Parathyroid adenoma (tissue), 2 donors: Measurements from ENCODE around the gene PLCL1.

Source experiments
- H2AFZ ChIP-seq: fragments of 300-600 bp; sonication (generic); one replicate; pipeline ENCODE4 v1.7.0; 2017; ENCODE audit warnings: antibody characterized with exemption, mild to moderate bottlenecking
- H3K27ac ChIP-seq: fragments of 300-600 bp; sonication (generic); one replicate; pipeline ENCODE4 v1.7.0; 2017
- H3K27me3 ChIP-seq: fragments of 300-600 bp; sonication (generic); one replicate; pipeline ENCODE4 v1.7.0; 2017; ENCODE audit warnings: low read length; ENCODE audit not compliant: control insufficient read depth, insufficient read depth
- H3K36me3 ChIP-seq: fragments of 300-600 bp; sonication (generic); one replicate; pipeline ENCODE4 v1.7.0; 2017; ENCODE audit warnings: low read length; ENCODE audit not compliant: control insufficient read depth, insufficient read depth
- H3K4me1 ChIP-seq: fragments of 300-600 bp; sonication (generic); one replicate; pipeline ENCODE4 v1.7.0; 2017; ENCODE audit warnings: control low read depth
- H3K4me2 ChIP-seq: fragments of 300-600 bp; sonication (generic); one replicate; pipeline ENCODE4 v1.7.0; 2017; ENCODE audit warnings: low read length
- H3K4me3 ChIP-seq: fragments of 300-600 bp; sonication (generic); one replicate; pipeline ENCODE4 v1.7.0; 2017; ENCODE audit warnings: low read depth, low read length
- H3K79me2 ChIP-seq: fragments of 300-600 bp; sonication (generic); one replicate; pipeline ENCODE4 v1.7.0; 2017; ENCODE audit warnings: control low read depth
- H3K9ac ChIP-seq: fragments of 300-600 bp; sonication (generic); one replicate; pipeline ENCODE4 v1.7.0; 2017; ENCODE audit warnings: mild to moderate bottlenecking
- H3K9me3 ChIP-seq: fragments of 300-600 bp; sonication (generic); one replicate; pipeline ENCODE4 v1.7.0; 2017; ENCODE audit warnings: low read length; ENCODE audit not compliant: control insufficient read depth
- TF ChIP-seq, protein P1 (sequence below): fragments of 300-600 bp; sonication (generic); IDR thresholded peaks from one replicate; pipeline ENCODE4 v1.7.0; 2017; ENCODE audit warnings: antibody characterized with exemption, mild to moderate bottlenecking
- donor health status: primary hyperparathyroidism.

Gene PLCL1

DNA sequence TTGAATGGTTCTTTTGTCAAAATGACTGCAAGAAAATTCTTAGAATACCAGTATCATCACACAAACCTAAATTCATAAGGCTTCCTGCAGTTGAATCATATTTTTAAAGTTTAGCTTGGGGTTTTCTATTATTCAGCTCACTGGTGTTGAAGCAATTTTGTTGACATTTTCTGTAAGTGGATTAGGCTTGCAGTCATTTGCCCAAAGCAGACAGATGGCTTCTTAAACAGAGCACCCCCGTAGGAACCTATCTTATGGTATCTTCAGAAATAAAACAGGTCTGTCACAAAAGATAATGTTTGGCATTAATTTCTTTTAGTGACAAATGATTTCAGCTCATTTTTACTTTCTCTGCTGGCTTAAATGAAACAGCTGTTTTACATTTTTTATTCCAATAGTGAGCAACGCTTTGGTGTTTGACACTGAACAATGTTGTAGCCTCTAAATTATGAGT is 331.1 kb downstream of the PLCL1 start:
- no peaks in the 10 kb centered on the region for H3K36me3 ChIP-seq
- no peak overlapping the region for H2AFZ ChIP-seq
- peaks cover under 1% of the 10 kb centered on the region for H3K4me1 ChIP-seq
- no peaks in the 10 kb centered on the region for H3K9me3 ChIP-seq
- H3K4me2 ChIP-seq, result no peak overlapping the region
- H3K9ac ChIP-seq, result no peak overlapping the region
- no peak overlapping the region for H3K27ac ChIP-seq
- H3K4me3 ChIP-seq, result no peak overlapping the region
- no peaks in the 10 kb centered on the region for H3K27me3 ChIP-seq
- TF ChIP-seq, protein P1, sequence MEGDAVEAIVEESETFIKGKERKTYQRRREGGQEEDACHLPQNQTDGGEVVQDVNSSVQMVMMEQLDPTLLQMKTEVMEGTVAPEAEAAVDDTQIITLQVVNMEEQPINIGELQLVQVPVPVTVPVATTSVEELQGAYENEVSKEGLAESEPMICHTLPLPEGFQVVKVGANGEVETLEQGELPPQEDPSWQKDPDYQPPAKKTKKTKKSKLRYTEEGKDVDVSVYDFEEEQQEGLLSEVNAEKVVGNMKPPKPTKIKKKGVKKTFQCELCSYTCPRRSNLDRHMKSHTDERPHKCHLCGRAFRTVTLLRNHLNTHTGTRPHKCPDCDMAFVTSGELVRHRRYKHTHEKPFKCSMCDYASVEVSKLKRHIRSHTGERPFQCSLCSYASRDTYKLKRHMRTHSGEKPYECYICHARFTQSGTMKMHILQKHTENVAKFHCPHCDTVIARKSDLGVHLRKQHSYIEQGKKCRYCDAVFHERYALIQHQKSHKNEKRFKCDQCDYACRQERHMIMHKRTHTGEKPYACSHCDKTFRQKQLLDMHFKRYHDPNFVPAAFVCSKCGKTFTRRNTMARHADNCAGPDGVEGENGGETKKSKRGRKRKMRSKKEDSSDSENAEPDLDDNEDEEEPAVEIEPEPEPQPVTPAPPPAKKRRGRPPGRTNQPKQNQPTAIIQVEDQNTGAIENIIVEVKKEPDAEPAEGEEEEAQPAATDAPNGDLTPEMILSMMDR, result no peak
- peaks cover under 1% of the 10 kb centered on the region for H3K79me2 ChIP-seq

DNA sequence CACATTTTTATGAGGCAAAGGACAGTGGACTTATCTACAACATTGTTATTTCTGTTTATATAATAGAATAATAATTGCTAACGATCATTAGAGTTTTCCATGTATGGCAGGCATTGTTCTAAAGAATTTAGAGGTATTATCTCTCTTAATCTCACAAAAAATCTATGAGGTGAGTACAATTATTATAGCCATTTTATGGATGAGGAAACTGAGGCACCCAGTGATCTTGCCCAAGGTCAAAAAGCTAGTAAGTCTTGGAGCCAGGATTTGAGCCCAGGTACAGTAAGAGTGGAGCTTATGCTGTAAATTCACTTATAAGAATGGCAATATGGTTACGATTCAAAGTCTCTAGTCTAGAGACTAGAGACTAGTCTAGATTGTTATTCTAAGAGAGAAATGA is 331.7 kb downstream of the PLCL1 start:
- TF ChIP-seq, protein P1, result no peak
- H3K4me1 ChIP-seq, result no peaks in the 10 kb centered on the region
- H3K4me2 ChIP-seq, result no peak overlapping the region
- no peak overlapping the region for H3K4me3 ChIP-seq
- H3K36me3 ChIP-seq, result no peaks in the 10 kb centered on the region
- H3K27me3 ChIP-seq, result no peaks in the 10 kb centered on the region
- H2AFZ ChIP-seq, result no peak overlapping the region
- no peak overlapping the region for H3K27ac ChIP-seq
- H3K9ac ChIP-seq, result no peak overlapping the region
- no peaks in the 10 kb centered on the region for H3K9me3 ChIP-seq
- no peaks in the 10 kb centered on the region for H3K79me2 ChIP-seq

DNA sequence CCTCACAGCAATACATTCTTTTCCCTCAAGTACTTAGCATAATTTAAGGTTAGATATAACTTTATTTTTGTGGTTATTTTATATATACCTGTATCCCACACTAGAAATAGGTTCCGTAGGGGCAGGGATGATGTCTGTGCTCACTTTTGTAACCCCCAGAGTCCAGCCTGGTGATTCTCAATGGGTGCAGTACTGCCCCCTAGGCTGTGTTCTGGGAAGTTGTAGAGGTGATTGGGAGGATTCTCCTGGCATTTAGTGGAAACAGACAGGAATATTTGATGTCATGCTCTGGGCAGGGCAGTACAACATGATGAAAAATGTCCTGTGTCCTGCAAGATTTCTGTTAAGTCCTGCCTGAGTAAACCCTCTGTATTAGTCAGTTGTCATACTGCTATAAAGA is 333.3 kb downstream of the PLCL1 start:
- H3K4me3 ChIP-seq, result no peak overlapping the region
- no peak overlapping the region for H3K27ac ChIP-seq

DNA sequence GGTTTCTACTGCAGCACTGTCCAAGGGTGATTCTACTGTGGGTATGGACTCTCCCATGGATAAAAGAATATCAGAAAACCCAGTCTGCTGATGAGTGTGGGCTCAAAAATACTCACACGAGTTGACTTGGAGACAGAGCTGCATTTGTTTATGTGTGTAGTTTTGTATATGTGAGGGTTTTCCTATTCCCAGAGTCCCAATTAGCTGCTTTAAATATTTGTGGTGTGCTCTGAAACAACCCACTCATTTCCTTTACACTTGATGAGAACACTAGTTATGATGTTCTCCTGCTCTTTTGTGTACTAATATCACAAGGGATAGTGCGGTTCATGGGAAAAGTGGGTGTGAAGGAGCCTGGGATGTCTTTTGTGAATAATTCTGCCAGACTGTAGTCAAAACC is 337.3 kb downstream of the PLCL1 start:
- TF ChIP-seq, protein P1, result no peak
- no peaks in the 10 kb centered on the region for H3K9me3 ChIP-seq
- no peak overlapping the region for H3K4me3 ChIP-seq
- H3K4me1 ChIP-seq, result peaks cover 9% of the 10 kb centered on the region
- H2AFZ ChIP-seq, result no peak overlapping the region
- H3K79me2 ChIP-seq, result no peaks in the 10 kb centered on the region
- H3K36me3 ChIP-seq, result no peaks in the 10 kb centered on the region
- H3K4me2 ChIP-seq, result no peak overlapping the region
- H3K9ac ChIP-seq, result no peak overlapping the region
- no peaks in the 10 kb centered on the region for H3K27me3 ChIP-seq
- no peak overlapping the region for H3K27ac ChIP-seq

More for the DNA sequence above, 333.3 kb downstream of the PLCL1 start:
- no peaks in the 10 kb centered on the region for H3K36me3 ChIP-seq
- H3K4me2 ChIP-seq, result no peak overlapping the region
- no peaks in the 10 kb centered on the region for H3K4me1 ChIP-seq
- H3K9me3 ChIP-seq, result no peaks in the 10 kb centered on the region
- no peak overlapping the region for H3K9ac ChIP-seq
- H3K27me3 ChIP-seq, result no peaks in the 10 kb centered on the region
- no peaks in the 10 kb centered on the region for H3K79me2 ChIP-seq
- H2AFZ ChIP-seq, result no peak overlapping the region
- TF ChIP-seq, protein P1, result no peak

DNA sequence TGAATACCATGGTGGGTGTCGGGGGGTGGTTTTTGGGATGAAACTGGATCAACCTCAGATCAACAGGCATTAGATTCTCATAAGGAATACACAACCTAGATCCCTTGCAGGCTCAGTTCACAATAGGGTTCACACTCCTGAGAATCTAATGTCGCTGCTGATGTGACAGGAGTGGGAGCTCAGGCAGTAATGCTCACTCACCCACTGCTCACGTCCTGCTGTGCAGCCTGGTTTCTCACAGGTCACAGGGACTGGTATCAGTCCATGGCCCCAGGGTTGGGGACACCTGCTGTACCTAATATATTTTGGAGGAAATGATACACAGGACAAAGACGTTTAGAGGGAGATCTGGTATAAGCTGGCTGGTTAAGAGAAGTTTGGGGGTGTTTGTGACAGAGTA is 338.8 kb downstream of the PLCL1 start:
- no peaks in the 10 kb centered on the region for H3K79me2 ChIP-seq
- H3K27me3 ChIP-seq, result no peaks in the 10 kb centered on the region
- H3K4me3 ChIP-seq, result no peak overlapping the region
- peaks cover 9% of the 10 kb centered on the region for H3K4me1 ChIP-seq
- no peaks in the 10 kb centered on the region for H3K36me3 ChIP-seq
- H3K4me2 ChIP-seq, result no peak overlapping the region
- TF ChIP-seq, protein P1, result no peak
- H3K9ac ChIP-seq, result no peak overlapping the region
- H2AFZ ChIP-seq, result no peak overlapping the region
- no peak overlapping the region for H3K27ac ChIP-seq
- H3K9me3 ChIP-seq, result no peaks in the 10 kb centered on the region
